ENCODE data around the gene C9orf50. TPM values are rescaled to one million over a fixed set of nuclear protein-coding genes. Genes with fewer than 3 reads are reported as not detected.

The C9orf50 gene
- total and polyA plus RNA-seq, 3 experiments from 2014 or later, result not detected

DNA sequence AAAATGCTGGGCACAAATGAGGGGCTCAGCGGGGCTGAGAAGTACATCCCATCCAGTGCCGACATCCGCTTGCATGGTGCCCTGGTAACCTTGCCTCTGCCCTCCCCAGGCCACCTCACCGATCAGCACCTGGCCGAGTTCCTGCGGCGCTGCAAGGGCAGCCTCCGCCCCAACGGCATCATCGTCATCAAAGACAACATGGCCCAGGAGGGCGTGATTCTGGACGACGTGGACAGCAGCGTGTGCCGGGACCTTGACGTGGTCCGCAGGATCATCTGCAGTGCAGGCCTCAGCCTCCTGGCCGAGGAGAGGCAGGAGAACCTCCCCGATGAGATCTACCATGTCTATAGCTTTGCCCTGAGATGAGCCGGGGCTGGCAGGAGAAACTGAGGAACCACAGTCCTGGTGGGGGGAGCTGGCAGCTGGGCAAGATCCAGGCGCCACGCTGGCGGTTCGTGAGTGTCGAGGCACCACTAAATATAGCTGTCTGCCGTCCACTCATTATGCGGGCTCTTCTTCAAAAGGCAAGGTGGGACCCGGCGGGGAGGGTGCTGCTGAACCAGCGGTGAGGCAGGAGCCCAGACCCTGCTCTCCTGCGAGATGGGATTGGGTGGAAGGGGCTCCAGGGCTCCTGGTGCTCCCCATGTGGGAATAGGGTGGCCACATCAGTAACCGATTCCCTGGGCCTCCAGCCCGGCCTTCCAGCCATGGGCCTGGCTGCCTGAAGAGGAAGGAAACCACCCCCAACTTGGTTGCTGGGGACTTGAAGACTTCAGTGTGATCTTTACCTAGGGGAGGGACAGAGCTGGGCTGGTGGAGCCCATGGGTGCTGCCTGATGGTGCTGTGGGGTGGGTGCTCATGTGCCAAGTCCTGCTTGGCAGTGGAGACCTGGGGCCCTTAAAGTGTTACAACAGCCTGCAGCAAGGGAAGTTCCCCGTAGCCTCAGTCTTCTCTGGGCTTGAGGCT lies 14.5 kb upstream of the C9orf50 start:
- no peak overlapping the region for H3K4me3 Mint-ChIP-seq
- Histone ChIP-seq H3K4me3 (ENCODE audit: low read length) (no peak overlapping the region), H3K36me3 (ENCODE audit: insufficient read depth, low read length) (peaks cover 50% of the 10 kb centered on the region), H3K27ac (ENCODE audit: low read depth, low read length) (no peak overlapping the region), H3K27me3 (ENCODE audit: insufficient read depth, low read length, poor library complexity, severe bottlenecking) (no peaks in the 10 kb centered on the region), H3K4me1 (ENCODE audit: insufficient read depth, low read length) (peaks cover 5% of the 10 kb centered on the region), H3K9me3 (ENCODE audit: low read length) (no peaks in the 10 kb centered on the region)
- H3K36me3 Mint-ChIP-seq, result peaks cover 0 to 73% (median 0%) of the 10 kb centered on the region in 3 donors
- no peaks in the 10 kb centered on the region for H3K27me3 Mint-ChIP-seq
- H3K4me1 Mint-ChIP-seq, result peaks cover 21 to 39% (median 30%) of the 10 kb centered on the region in 3 donors
- peak overlapping the region in 2 of 8 donors; percentile 48 to 68 for H3K27ac Mint-ChIP-seq
- peaks cover 0 to 2% (median 0%) of the 10 kb centered on the region in 5 donors for H3K9me3 Mint-ChIP-seq
- ChIA-PET POLR2A (no interaction called here), CTCF (interaction anchor here (1.6 kb wide), 1 partner anchor 15 kb away, joined by 4 read pairs; the partner anchor contains the start of gene C9orf50)
- no peak for DNase-seq

DNA sequence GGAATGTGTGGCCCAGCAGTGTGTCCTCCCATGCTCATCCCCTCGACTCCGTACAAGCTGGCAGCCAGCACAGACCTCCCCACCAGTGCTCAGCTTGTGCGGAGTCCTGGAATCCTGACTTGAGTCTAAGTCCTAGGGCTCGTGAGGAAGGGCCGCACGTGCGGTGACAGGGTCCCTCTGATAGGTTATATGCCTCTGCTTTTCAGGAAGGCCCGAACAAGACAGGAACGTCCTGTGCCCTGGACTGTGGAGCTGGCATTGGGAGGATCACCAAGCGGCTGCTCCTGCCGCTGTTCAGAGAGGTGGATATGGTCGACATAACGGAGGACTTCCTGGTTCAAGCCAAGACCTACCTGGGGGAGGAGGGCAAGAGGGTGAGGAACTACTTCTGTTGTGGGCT lies 12.9 kb upstream of the C9orf50 start:
- Mint-ChIP-seq H3K4me1 (peaks cover 27 to 45% (median 38%) of the 10 kb centered on the region in 3 donors), H3K4me3 (no peak overlapping the region), H3K27me3 (no peaks in the 10 kb centered on the region), H3K9me3 (peaks cover 0 to 2% (median 0%) of the 10 kb centered on the region in 5 donors), H3K27ac (peak overlapping the region in 1 of 8 donors; percentile 61), H3K36me3 (peaks cover 0 to 79% (median 0%) of the 10 kb centered on the region in 3 donors)
- DNase-seq, result no peak
- CTCF ChIA-PET, result interaction anchor here (1.1 to 1.9 kb wide), 2 partner anchors 491 to 495 kb away, joined by 3 to 7 read pairs; no protein-coding TSS in a partner anchor
- POLR2A ChIA-PET, result no interaction called here
- H3K9me3 ChIP-seq (ENCODE audit: low read length), result no peaks in the 10 kb centered on the region
- peaks cover 43% of the 10 kb centered on the region for H3K36me3 ChIP-seq (ENCODE audit: insufficient read depth, low read length)
- no peaks in the 10 kb centered on the region for H3K27me3 ChIP-seq (ENCODE audit: insufficient read depth, low read length, poor library complexity, severe bottlenecking)
- H3K4me3 ChIP-seq (ENCODE audit: low read length), result no peak overlapping the region
- H3K27ac ChIP-seq (ENCODE audit: low read depth, low read length), result no peak overlapping the region
- peaks cover 11% of the 10 kb centered on the region for H3K4me1 ChIP-seq (ENCODE audit: insufficient read depth, low read length)

DNA sequence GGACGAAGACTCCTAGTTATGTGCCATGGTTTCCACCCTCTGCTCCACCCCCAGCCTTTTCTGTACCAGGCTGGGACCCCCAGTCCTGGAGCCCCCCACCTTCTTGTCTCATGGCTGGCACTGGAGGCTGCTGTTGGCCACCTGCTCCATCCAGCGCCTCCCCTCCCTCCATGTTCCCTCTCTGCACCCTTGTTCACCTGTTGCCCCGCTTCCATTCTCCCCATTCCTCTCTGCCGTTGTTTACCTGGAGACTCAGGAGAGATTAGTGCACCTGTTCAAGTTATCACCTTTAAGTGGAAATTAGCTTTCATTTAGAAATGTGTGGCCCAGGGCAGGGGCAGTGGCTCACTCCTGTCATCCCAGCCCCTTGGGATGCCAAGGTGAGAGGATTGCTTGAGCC lies 12.3 kb upstream of the C9orf50 start:
- H3K9me3 ChIP-seq (ENCODE audit: low read length), result no peaks in the 10 kb centered on the region
- no peak for DNase-seq
- no peaks in the 10 kb centered on the region for H3K27me3 ChIP-seq (ENCODE audit: insufficient read depth, low read length, poor library complexity, severe bottlenecking)
- Mint-ChIP-seq H3K27me3 (no peaks in the 10 kb centered on the region), H3K4me3 (no peak overlapping the region), H3K9me3 (peaks cover 0 to 2% (median 0%) of the 10 kb centered on the region in 5 donors), H3K36me3 (peaks cover 0 to 77% (median 0%) of the 10 kb centered on the region in 3 donors), H3K4me1 (peaks cover 28 to 49% (median 45%) of the 10 kb centered on the region in 3 donors), H3K27ac (peak overlapping the region in 6 of 8 donors; percentile 42 to 75 (median 54))
- ChIA-PET POLR2A (no interaction called here), CTCF (interaction anchor here (1.0 to 1.9 kb wide), 3 partner anchors 490 to 502 kb away, joined by 3 to 7 read pairs (median 3); no protein-coding TSS in a partner anchor)
- H3K4me3 ChIP-seq (ENCODE audit: low read length), result no peak overlapping the region
- H3K27ac ChIP-seq (ENCODE audit: low read depth, low read length), result no peak overlapping the region
- H3K4me1 ChIP-seq (ENCODE audit: insufficient read depth, low read length), result peaks cover 17% of the 10 kb centered on the region
- peaks cover 36% of the 10 kb centered on the region for H3K36me3 ChIP-seq (ENCODE audit: insufficient read depth, low read length)

DNA sequence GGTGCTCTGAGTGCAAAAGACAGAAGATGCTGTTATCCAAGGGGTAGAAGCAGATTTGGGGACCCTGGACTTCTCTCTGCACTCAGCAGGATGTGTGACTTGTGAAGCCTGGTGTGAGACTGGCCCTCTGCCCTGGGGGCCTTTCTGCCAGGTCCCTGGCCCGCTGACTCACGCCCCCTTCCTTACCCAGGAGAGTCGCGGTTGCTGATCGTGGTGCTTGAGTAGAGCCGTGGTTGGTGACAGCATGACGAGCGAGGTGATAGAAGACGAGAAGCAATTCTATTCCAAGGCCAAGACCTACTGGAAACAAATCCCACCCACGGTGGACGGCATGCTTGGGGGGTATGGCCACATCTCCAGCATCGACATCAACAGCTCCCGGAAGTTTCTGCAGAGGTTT lies 11.6 kb upstream of the C9orf50 start:
- DNase-seq, result no peak
- Mint-ChIP-seq H3K4me3 (no peak overlapping the region), H3K27ac (peak overlapping the region in 4 of 8 donors; percentile 29 to 70 (median 63)), H3K36me3 (peaks cover 0 to 72% (median 0%) of the 10 kb centered on the region in 3 donors), H3K27me3 (no peaks in the 10 kb centered on the region), H3K9me3 (peaks cover 0 to 2% (median 0%) of the 10 kb centered on the region in 5 donors), H3K4me1 (peaks cover 35 to 51% (median 46%) of the 10 kb centered on the region in 3 donors)
- ChIA-PET POLR2A (no interaction called here), CTCF (interaction anchor here (1.0 to 1.9 kb wide), 2 partner anchors 493 to 501 kb away, joined by 3 to 7 read pairs; no protein-coding TSS in a partner anchor)
- Histone ChIP-seq H3K4me1 (ENCODE audit: insufficient read depth, low read length) (peaks cover 25% of the 10 kb centered on the region), H3K27me3 (ENCODE audit: insufficient read depth, low read length, poor library complexity, severe bottlenecking) (no peaks in the 10 kb centered on the region), H3K27ac (ENCODE audit: low read depth, low read length) (no peak overlapping the region), H3K4me3 (ENCODE audit: low read length) (no peak overlapping the region), H3K9me3 (ENCODE audit: low read length) (no peaks in the 10 kb centered on the region), H3K36me3 (ENCODE audit: insufficient read depth, low read length) (peaks cover 33% of the 10 kb centered on the region)

DNA sequence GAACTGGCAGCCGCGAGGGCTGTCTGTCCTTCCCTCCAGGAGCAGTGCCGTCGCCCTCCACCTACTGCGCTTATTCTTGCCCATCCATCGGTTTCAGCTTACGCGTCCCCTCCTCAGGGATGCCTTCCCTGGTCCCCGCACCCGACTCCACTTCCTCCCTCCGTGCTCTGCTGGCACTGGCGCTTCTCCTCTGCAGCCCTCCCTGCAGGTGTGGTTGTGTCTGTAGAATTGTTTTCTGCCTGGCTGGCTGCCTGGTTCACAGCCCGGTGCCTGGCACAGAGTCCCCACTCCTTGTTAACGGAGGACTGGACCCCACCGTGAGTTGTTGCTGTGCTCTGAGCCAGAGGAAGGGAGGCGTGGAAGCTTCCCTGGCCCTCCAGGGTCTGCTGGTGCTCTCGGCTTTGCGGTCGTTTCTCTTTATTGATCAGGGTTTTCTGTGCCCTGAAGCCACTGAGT lies 10.8 kb upstream of the C9orf50 start:
- CTCF ChIA-PET, result interaction anchor here (2.1 to 9.9 kb wide), 2 partner anchors 9 to 492 kb away, joined by 8 to 75 read pairs; partner anchors contain the start of gene ASB6
- H3K9me3 Mint-ChIP-seq, result peaks cover 0 to 2% (median 0%) of the 10 kb centered on the region in 5 donors
- POLR2A ChIA-PET, result no interaction called here
- H3K4me1 ChIP-seq (ENCODE audit: insufficient read depth, low read length), result peaks cover 32% of the 10 kb centered on the region
- peaks cover 26% of the 10 kb centered on the region for H3K36me3 ChIP-seq (ENCODE audit: insufficient read depth, low read length)
- H3K27me3 ChIP-seq (ENCODE audit: insufficient read depth, low read length, poor library complexity, severe bottlenecking), result no peaks in the 10 kb centered on the region
- DNase-seq, result no peak
- H3K27ac Mint-ChIP-seq, result peak overlapping the region in 7 of 8 donors; percentile 47 to 76 (median 63)
- H3K9me3 ChIP-seq (ENCODE audit: low read length), result no peaks in the 10 kb centered on the region
- H3K36me3 Mint-ChIP-seq, result peaks cover 0 to 70% (median 0%) of the 10 kb centered on the region in 3 donors
- H3K4me1 Mint-ChIP-seq, result peaks cover 43 to 58% (median 52%) of the 10 kb centered on the region in 3 donors
- H3K4me3 Mint-ChIP-seq, result peak overlapping the region in 1 of 7 donors; percentile 60
- H3K27me3 Mint-ChIP-seq, result no peaks in the 10 kb centered on the region
- H3K27ac ChIP-seq (ENCODE audit: low read depth, low read length), result no peak overlapping the region
- H3K4me3 ChIP-seq (ENCODE audit: low read length), result no peak overlapping the region

DNA sequence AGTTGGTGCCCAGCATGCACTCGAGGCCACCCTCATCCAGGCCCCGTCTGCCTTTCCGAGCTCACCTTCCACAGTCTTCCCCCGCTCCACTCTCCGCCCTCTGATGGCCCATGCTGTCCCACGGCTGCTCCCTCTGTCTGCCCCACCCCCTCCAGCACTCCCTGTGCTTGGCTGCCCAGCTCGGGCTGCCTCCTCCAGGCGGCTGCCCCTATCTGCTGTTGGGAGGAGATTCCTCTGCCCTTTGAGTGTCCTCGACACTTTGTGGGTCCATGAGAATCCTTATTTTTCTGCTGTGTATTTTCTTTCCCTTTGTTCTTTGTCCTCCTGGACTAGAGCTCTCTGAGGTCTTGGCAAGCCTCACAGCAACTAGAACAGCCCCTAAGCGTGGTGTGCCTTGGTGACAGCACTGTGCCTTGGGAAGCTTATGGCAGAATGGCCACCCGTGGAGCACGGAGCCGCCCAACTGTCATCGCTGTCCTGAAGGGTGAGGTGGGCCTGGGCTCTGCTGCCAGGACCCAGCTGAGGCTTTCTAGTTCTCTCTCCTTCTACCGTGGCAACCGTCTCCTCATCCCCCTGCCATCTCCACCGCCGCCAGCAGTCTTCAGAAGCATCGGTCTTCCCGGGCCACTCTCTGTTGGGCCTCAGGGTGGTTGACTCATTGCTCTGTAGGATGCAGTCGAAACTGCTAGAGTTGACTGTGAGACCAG lies 10.2 kb upstream of the C9orf50 start:
- peak overlapping the region in 1 of 7 donors; percentile 60 for H3K4me3 Mint-ChIP-seq
- peaks cover 26% of the 10 kb centered on the region for H3K36me3 ChIP-seq (ENCODE audit: insufficient read depth, low read length)
- no peak for DNase-seq

DNA sequence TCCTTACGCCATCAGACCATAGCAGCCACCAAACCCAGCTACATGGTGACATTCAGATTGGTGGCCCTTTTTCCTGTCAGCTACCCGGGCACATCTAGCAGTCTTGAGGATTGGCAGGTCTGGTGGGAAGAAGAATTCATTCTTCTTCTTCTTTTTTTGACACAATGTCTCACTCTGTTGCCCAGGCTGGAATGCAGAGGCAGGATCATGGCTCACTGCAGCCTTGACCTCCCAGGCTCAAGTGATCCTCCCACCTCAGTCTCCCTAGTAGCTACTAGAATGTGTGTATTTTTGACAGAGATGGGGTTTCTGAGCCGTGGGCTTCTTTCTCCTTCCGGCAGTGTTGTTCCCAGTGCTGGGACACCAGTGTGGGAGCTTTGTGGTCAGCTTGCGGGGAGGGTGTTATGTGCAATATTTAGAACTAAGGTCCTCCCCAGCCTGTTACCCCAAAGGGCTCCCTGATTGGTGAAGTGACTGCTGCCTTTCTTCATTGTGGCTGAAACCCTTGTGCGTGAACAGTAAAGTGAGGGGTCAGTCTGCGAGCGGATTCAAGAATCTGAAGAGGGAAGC lies 8.4 kb upstream of the C9orf50 start:
- peak overlapping the region in 7 of 8 donors; percentile 17 to 99 (median 94) for H3K27ac Mint-ChIP-seq
- Histone ChIP-seq H3K27ac (ENCODE audit: low read depth, low read length) (no peak overlapping the region), H3K36me3 (ENCODE audit: insufficient read depth, low read length) (peaks cover 11% of the 10 kb centered on the region), H3K9me3 (ENCODE audit: low read length) (no peaks in the 10 kb centered on the region), H3K4me3 (ENCODE audit: low read length) (no peak overlapping the region), H3K4me1 (ENCODE audit: insufficient read depth, low read length) (peaks cover 50% of the 10 kb centered on the region), H3K27me3 (ENCODE audit: insufficient read depth, low read length, poor library complexity, severe bottlenecking) (no peaks in the 10 kb centered on the region)
- H3K36me3 Mint-ChIP-seq, result peaks cover 0 to 58% (median 0%) of the 10 kb centered on the region in 3 donors
- no peaks in the 10 kb centered on the region for H3K27me3 Mint-ChIP-seq
- H3K9me3 Mint-ChIP-seq, result peaks cover 0 to 2% (median 0%) of the 10 kb centered on the region in 5 donors
- CTCF ChIA-PET, result interaction anchor here (1.5 to 9.9 kb wide), 3 partner anchors 12 to 497 kb away, joined by 3 to 75 read pairs (median 8); partner anchors contain the start of gene ASB6
- DNase-seq, result no peak
- H3K4me3 Mint-ChIP-seq, result peak overlapping the region in 3 of 7 donors; percentile 29 to 92 (median 32)
- POLR2A ChIA-PET, result no interaction called here
- H3K4me1 Mint-ChIP-seq, result peaks cover 51 to 71% (median 65%) of the 10 kb centered on the region in 3 donors

More for the DNA sequence above, 10.2 kb upstream of the C9orf50 start:
- ChIA-PET POLR2A (no interaction called here), CTCF (interaction anchor here (1.2 to 9.9 kb wide), 3 partner anchors 10 to 499 kb away, joined by 4 to 75 read pairs (median 8); partner anchors contain the start of gene ASB6)
- Histone ChIP-seq H3K27ac (ENCODE audit: low read depth, low read length) (no peak overlapping the region), H3K27me3 (ENCODE audit: insufficient read depth, low read length, poor library complexity, severe bottlenecking) (no peaks in the 10 kb centered on the region), H3K4me1 (ENCODE audit: insufficient read depth, low read length) (peaks cover 36% of the 10 kb centered on the region), H3K4me3 (ENCODE audit: low read length) (no peak overlapping the region), H3K9me3 (ENCODE audit: low read length) (no peaks in the 10 kb centered on the region)
- Mint-ChIP-seq H3K27ac (peak overlapping the region in 6 of 8 donors; percentile 51 to 99 (median 68)), H3K27me3 (no peaks in the 10 kb centered on the region), H3K4me1 (peaks cover 43 to 60% (median 55%) of the 10 kb centered on the region in 3 donors), H3K36me3 (peaks cover 0 to 72% (median 0%) of the 10 kb centered on the region in 3 donors), H3K9me3 (peaks cover 0 to 2% (median 0%) of the 10 kb centered on the region in 5 donors)
